Body of pancreas (tissue), 4 donors: ENCODE measurements around the gene MIB2.

ENCODE experiments used
- POLR2A ChIP-seq, 3 donors: fragments of 450-650 bp; IDR thresholded peaks; one replicate each; pipeline ENCODE4 v1.6.1; 2016; ENCODE audit warnings: antibody characterized with exemption in 3 of 3, mild to moderate bottlenecking in 2 of 3
- TF ChIP-seq, protein P1 (sequence below), 7 experiments: fragments of 450-650 bp in 4 of 7; fragments of 200-600 bp in 3 of 7; sonication (generic) in 3 of 7; IDR thresholded peaks; one replicate each; pipeline ENCODE4 v1.5.1; 2016 to 2019; ENCODE audit warnings: antibody characterized with exemption in 7 of 7

DNA sequence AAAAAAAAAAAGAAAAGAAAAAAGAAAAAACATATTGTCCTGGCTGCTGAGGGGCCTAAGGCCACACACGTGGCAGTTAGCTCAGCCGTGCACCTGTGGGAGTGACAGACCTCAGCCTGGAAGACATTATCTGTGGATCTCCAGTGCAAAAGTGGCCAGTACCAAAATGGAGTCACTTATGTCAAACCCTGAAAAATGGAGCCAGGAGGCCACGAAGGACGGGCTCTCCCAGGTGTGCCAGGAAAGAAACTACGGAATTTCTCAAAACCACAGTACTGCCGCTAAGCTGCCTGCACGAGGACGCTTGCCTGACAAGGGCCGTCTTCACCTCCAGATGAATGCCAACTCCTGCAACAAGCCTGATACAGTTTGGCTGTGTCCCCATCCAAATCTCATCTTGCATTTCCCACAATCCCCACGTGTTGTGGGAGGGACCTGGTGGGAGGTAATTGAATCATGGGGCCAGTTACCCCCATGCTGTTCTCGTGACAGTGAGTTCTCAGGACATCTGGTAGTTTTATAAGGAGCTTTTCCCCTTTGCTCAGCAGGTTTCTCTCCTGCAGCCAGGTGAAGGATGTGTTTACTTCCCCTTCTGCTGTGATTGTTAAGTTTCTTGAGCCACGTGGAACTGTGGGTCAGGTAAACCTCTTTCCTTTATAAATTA lies 5.3 kb upstream of the MIB2 start:
- TF ChIP-seq, protein P1, sequence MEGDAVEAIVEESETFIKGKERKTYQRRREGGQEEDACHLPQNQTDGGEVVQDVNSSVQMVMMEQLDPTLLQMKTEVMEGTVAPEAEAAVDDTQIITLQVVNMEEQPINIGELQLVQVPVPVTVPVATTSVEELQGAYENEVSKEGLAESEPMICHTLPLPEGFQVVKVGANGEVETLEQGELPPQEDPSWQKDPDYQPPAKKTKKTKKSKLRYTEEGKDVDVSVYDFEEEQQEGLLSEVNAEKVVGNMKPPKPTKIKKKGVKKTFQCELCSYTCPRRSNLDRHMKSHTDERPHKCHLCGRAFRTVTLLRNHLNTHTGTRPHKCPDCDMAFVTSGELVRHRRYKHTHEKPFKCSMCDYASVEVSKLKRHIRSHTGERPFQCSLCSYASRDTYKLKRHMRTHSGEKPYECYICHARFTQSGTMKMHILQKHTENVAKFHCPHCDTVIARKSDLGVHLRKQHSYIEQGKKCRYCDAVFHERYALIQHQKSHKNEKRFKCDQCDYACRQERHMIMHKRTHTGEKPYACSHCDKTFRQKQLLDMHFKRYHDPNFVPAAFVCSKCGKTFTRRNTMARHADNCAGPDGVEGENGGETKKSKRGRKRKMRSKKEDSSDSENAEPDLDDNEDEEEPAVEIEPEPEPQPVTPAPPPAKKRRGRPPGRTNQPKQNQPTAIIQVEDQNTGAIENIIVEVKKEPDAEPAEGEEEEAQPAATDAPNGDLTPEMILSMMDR (IDR thresholded peaks at IDR 0.05) = no peak
- no peak for TF ChIP-seq POLR2A (IDR thresholded peaks at IDR 0.05)
